CD4-positive, alpha-beta T cell treated with Interleukin-4 for 1 hour (primary cell): ENCODE results near the gene GSTA2.
"Not testable (repeated sequence)": the region's sequence is repeated elsewhere in the genome, so short reads cannot be mapped to it uniquely, and the experiment has no call there.

ENCODE experiments used
- DNase-seq, 2 donors: peaks; one replicate each; pipeline ENCODE4 v3.0.0-alpha.2; 2020 to 2022

GSTA2 gene

DNA sequence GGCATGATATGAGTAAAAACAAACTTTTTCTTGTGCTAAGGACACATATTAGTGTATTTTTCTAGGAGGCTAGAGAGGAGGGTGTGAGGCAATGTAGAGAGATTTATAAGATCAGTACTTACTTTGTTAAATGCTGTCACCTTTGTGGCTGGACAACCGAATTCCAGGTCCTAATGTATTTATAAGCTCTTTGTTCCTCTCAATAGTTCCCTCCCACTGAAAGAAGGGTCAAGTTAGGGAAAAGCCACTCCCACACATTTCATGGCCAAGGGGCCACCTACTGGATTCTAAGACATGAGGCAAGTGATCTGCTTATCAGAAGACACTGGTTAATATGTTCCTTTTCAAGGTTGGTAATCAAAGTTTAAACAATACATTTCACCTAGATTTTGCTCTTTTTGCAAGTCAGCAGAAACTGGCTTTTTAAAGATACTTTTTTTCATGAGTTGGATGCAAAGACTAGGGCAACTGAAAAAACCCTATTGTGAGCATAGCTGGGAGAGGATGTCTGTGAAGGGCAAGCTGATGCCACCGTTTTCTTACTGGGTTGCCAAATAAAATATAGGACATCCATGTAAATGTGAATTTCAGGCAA is at the start of gene GSTA2:
Gene GSTA2 (minus strand): TSS at position 154 of the 595 bp plus-strand sequence. CDS start 5,528 bp downstream, outside the sequence.
- DNase-seq, result not testable (repeated sequence)

DNA sequence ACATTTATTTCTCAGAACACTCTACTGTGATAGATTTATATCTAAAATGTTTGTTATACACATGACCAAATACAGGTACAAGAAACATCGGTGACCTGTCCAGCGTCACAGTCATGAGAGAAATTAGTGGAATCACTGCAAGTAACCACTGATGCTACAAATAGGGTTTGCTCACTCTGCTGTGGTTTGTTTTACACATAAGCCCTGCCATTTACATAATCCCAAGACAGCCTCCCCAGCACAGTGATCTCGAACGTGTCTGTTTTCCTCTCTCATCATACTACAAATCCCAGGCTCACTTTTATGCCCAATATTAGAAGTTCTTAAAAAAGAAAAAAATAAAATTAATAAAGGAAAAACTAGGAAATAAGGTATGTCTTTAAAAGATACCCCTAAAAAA is 46.5 kb upstream of the GSTA2 start:
- not testable (repeated sequence) for DNase-seq

DNA sequence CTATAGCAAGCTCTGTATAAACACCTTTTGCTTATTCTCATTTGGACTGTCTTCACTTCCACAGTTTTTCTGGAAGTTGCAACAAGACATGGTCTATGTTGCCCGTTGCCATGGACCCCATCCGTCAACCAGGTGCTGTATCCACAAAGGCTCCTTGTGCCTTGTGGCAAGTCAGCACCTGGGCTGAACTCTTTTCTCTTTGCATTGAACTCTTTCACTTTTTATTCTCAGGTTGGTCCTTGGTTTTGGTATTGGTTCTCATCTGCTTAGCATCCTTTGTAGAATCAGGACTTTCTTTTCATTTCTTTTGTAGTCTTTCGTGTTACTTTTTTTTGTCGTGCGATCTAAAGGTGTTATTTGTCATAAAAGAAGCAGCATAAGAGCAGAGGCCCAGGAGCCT is 45.4 kb upstream of the GSTA2 start:
- DNase-seq, result no peak

DNA sequence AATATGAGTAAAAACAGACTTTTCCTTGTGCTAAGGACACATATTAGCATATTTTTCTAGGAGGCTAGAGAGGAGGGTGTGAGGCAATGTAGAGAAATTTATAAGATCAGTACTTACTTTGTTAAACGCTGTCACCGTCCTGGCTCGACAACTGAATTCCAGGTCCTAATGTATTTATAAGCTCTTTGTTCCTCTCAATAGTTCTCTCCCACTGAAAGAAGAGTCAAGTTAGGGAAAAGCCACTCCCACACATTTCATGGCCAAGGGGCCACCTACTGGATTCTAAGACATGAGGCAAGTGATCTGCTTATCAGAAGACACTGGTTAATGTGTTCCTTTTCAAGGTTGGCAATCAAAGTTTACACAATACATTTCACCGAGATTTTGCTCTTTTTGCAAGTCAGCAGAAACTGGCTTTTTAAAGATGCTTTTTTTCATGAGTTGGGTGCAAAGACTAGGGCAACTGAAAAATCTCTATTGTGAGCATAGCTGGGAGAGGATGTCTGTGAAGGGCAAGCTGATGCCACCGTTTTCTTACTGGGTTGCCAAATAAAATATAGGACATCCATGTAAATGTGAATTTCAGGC is 40.5 kb upstream of the GSTA2 start, which contains the start of gene GSTA1:
Gene GSTA1 (minus strand): TSS at position 149 of the 588 bp plus-strand sequence. CDS start 4,549 bp downstream, outside the sequence.
- DNase-seq, result not testable (repeated sequence)

DNA sequence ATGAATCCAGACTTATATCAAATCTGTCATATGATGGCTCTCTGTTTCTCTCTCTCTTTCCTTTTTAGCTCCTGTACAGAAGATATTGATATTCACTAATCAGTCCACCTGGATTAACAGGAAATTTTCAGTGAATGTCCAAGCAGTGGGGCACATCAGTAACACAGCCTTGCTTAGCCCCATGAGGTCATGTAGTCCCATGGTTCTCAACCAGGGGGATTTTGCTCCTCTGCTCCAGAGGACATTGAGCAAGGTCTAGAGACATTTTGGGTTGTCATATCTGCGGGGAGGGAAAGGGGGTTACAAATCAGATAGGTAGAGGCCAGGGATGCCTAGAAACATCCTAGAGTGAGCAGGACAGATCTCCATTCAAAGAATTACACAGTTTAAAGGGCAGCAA is 39.5 kb upstream of the GSTA2 start:
- no peak for DNase-seq

DNA sequence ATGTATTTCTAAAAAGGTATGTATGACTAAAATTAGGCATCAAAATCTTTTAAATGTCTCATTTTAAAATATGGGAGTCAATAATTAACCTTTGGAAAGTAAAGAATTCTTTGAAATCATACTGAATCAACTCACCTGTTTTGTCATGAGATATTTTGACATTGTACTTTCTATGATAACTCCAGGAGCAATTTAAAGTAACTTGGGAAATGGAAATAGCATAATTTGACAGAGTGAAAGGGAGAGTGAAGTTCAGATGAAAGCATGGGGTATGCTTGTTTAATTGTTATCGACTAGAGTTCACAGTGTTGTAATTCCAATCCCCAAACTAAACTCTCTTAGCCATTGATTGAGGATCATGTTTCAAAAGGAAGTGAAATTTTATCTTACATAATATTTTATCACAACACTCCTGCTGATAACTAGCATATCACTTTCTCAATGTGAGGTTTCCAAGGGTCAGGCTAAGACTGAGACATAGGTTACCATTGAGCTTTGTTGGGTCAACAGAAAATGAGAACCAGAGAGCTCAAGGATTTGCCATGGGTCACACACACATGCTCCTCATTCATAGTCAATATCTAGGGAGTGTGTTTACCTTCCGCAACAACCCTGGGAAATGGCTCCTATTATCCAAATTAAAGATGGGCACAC is 38.0 kb upstream of the GSTA2 start:
- no peak for DNase-seq

DNA sequence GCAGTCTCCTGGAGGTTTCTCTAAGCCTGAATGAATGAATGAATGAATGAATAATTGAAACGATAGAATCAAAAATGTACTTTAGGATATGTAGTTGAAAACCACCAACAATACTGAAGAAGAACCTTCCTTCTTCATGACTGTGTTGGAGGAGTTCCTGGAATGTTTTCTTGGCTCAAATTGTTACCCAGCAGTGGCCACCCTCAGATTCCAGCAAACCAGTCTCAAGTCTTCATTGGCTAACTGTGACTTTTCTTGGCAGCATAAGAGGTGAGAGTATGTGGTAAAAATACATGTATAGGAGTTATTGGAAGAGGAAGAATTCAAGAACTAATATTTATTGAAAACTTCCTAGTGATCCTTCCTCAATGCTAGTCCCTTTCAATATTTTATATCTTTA is 36.0 kb upstream of the GSTA2 start:
- DNase-seq, result not testable (repeated sequence)

DNA sequence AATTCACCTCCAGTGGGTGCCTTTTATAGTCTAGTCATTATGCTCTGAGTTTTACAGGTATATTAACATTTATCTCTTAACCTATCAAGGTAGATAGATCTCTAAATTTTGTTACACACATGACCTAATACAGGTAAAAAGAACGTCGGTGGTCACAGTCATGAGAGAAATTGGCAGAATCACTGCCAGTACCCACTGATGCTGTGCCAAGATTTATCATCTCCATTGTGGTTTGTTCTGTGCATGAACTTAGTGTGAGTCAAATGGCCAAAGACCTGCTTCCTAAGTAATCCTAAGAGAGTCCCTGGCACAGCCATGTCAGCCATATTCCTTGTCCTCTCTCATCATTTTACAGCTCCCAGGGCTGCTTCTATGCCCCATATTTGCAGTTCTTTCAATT is 31.1 kb upstream of the GSTA2 start:
- not testable (repeated sequence) for DNase-seq

DNA sequence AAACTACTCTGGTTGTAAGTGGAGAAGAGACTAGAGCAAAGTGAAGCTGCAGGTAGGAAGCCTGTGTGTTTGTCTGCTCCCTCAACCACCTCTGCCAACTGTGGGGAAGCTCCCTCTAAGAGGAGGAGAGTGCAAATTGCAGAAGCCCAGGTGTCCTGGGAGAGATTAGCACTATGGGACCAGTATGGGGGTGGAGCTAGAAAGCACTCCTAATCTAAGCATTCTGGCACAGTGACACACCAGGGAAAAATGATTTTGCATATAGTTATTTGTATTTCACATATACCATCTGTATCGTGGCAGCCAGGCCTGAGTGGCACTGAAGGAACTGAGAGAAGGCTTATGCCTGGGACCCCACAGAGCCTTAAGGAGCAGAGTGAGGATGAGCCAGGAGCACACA is 27.6 kb upstream of the GSTA2 start:
- no peak for DNase-seq

DNA sequence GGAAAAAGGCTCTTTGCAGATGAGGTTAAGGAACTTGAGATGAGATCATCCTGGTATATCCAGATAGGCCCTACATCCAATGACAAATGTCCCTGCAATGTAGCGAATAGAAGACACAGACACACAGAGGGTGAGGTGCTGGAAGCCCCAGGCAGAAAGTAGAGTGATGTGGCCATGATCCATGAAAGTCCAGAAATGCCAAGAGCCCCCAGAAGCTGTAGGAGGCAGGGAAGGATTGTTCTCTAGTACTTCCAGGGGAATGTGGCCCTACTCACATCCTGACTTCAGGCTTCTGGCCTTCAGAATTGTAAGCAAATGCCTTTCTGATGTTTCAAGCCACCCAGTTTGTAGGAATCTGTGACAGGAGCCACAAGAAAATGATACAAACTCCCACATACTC is 26.4 kb upstream of the GSTA2 start:
- not testable (repeated sequence) for DNase-seq

DNA sequence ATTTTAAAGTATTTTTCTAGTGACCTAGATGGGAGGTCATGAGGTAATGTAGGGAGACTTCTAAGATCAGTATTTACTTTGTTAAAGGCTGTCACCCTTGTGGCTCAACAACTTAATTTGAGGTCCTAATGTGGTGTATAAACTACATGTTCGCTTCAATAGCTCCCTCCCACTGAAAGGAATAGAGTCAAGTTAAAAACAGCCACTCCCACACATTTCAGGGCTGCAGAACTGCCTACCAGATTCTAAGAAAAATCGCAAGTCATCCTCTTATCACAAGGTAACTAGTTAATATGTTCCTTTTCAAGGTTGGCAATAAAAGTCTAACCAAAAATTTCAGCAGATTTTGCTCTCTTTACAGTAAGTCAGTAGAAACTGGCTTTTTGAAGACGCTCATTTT is 25.2 kb upstream of the GSTA2 start:
- no peak for DNase-seq

DNA sequence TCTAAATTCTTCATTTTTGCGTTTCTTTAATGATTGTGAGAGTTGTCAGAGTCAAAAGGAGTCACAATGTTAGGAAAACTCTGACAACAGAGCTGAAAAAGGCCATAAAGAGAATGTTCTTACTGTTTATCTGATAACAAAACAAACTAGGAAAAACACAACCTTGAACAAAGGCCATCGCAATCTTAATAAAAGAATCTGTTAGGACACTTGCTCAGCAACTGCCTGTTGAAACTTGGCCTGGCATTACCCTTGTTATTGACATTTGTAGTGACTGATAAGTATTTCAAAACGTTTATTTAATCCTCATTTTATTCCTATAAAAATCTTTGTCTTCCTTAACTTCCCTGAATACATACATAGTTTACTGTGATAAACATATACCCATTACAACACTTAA is 24.6 kb upstream of the GSTA2 start:
- DNase-seq, result no peak

DNA sequence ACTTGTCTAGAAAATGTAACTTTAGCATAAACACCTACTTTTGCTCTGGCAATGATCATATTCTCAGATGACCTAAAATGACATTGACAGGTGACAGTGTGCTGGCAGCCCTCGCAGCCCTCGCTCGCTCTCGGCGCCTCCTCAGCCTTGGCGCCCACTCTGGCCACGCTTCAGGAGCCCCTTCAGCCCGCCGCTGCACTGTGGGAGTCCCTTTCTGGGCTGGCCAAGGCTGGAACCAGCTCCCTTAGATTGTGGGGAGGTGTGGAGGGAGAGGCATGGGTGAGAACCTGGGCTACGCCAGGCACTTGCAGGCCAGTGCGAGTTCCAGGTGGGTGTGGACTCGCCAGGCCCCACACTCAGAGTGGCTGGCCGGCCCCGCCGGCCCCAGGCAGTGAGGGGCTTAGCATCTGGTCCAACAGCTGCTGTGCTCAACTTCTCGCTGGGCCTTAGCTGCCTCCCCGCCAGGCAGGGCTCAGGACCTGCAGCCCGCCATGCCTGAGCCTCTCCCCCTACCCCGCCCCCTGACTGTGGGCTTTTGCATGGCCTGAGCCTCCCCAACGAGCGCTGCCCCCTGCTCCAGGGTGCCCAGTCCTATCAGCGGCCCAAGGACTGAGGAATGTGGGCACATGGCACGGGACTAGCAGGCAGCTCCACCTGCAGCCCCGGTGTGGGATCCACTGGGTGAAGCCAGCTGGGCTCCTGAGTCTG is 23.1 kb upstream of the GSTA2 start:
- DNase-seq, result no peak

DNA sequence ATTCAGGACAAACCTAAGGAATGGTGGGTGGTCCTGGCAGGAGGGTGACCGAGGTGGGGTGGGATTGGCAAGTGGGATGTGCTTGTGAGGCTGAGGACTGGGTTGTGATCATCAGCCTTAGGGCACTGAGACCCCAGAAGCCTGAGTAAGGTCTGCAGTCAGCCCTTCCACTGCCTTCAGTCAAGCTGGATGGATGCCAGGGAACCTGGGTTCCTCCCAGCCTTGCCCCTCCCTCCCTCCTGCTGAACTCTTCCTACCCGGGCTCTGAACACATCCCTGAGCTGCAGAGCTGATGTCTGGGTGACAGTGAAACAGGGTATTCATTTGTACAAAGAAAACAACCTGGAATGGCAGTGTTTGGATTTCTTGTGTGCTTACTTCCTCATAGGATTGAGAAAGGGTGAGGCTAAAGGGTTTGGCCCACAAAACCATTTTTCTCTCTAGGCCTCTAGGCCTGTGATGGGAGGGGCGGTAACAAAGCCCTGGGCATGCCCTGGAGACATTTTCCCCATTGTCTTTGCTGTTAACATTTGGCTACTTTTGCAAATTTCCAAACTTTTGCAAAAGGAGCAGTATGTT is 19.5 kb upstream of the GSTA2 start:
- DNase-seq, result not testable (repeated sequence)

DNA sequence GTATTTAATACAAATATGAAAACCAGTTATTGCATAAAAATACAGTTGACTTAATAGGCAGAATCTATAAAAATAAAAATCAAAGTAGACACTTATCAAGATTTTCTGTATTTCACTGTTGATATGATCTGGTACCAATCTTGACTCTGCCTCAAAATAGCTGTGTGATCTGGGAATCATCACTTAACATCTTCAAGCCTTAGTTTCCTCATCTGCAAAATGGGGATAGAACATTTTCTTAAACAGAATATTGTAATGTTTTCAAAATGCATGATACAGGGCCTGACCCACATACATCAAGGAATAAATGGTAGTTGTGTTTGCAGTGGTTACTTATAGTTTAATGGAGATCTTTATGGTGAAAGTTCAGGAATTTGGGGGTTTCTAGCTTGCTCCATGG is 18.9 kb upstream of the GSTA2 start:
- DNase-seq, result not testable (repeated sequence)

DNA sequence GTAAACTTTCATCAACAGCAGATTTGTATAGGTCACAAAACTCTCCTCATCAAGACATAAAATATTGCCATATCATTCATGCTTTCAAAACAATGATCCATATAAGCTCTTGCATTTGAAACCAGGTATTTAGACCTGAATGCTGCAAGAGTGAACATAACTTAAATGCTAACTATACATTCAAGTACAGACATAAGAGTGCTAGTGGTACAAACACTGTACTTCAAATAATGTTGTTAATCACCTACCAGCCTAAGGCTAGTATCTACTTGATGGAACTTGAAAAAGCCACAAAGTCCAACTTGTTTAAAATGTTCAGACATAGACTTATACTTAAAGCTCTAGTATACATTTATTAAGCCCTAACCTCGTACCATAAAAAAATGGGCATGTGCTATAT is 16.0 kb upstream of the GSTA2 start:
- no peak for DNase-seq

DNA sequence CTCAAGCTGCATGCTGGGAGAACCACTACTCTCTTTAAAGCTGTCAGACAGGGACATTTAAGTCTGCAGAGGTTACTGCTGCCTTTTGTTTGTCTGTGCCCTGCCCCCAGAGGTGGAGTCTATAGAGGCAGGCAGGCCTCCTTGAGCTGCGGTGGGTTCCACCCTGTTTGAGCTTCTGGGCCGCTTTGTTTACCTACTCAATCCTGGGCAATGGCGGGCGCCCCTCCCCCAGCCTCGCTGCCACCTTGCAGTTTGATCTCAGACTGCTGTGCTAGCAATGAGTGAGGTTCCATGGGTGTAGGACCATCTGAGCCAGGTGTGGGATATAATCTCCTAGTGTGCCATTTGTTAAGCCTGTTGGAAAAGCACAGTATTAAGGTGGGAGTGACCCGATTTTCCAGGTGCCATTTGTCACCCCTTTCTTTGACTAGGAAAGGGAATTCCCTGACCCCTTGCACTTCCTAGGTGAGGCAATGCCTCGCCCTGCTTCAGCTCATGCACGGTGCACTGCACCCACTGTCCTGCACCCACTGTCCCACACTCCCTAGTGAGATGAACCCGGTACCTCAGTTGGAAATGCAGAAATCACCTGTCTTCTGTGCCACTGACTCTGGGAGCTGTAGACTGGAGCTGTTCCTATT is 13.6 kb upstream of the GSTA2 start:
- DNase-seq, result not testable (repeated sequence)

DNA sequence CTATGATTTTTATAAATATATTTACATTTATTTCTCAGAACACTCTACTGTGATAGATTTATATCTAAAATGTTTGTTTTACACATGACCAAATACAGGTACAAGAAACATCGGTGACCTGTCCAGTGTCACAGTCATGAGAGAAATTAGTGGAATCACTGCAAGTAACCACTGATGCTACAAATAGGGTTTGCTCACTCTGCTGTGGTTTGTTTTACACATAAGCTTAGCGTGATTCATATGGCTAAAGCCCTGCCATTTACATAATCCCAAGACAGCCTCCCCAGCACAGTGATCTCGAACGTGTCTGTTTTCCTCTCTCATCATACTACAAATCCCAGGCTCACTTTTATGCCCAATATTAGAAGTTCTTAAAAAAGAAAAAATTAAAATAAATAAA is 6.1 kb upstream of the GSTA2 start:
- not testable (repeated sequence) for DNase-seq

DNA sequence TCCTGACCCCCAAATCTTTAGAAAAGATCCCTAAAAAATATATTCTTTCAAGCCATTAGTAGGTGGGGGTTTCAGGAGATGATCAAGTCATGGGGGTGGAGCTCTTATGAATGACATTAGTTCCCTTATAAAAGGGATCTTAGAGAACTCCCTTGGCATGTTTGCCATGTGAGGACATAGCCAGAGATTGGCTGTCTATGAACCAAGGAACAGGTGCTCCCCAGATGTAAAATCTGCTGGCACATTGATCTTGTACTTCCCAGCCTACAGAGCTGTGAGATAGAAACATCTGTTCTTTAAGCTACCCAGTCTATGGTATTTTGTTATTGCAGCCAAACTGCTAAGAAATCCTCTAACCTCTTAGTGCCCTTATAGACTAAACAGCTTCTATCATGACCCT is 4.4 kb upstream of the GSTA2 start:
- not testable (repeated sequence) for DNase-seq

DNA sequence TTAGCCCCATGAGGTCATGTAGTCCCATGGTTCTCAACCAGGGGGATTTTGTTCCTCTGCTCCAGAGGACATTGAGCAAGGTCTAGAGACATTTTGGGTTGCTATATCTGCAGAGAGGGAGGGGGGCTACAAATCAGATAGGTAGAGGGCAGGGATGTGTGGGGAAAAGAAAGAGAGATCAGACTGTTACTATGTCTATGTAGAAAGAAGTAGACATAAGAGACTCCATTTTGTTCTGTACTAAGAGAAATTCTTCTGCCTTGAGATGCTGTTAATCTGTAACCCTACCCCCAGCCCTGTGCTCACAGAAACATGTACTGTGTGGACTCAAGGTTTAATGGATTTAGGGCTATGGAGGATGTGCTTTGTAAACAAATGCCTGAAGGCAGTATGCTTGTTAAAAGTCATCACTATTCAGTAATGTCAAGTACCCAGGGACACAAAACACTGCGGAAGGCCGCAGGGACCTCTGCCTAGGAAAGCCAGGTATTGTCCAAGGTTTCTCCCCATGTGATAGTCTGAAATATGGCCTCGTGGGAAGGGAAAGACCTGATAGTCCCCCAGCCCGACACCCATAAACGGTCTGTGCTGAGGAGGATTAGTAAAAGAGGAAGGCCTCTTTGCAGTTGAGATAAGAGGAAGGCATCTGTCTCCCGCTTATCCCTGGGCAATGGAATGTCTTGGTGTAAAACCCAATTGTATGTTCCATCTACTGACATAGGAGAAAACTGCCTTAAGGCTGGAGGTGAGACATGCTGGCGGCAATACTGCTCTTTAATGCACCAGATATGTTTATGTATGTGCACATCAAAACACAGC is 1.4 kb downstream of the GSTA2 start:
- not testable (repeated sequence) for DNase-seq

DNA sequence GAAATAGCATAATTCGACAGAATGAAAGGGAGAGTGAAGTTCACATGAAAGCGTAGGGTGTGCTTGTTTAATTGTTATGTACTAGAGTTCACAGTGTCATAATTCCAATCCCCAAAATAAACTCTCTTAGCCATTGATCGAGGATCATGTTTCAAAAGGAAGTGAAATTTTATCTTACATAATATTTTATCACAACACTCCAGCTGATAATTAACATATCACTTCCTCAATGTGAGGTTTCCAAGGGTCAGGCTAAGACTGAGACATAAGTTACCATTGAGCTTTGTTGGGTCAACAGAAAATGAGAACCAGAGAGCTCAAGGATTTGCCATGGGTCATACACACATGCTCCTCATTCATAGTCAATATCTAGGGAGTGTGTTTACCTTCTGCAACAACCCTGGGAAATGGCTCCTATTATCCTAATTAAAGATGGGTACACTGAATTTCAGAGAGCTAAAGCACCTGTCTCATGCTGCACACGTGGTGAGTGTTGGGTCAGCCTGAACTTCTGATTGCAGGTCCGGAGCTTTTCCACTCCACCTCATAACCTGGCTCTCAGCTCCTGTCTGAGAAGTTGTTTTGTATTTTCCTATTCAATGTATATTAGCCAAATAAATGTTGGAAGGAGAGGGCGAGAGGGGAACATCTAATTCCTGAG is 3.0 kb downstream of the GSTA2 start:
- DNase-seq, result no peak
